Kidney (tissue), 14 donors: ENCODE measurements around the gene UCP1. TPM values are rescaled to one million over a fixed set of nuclear protein-coding genes. Genes with fewer than 3 reads are reported as not detected.
A peak's percentile ranks its signal among the peaks of the same experiment; 100 is the strongest.

Experiments used
- DNase-seq, 5 donors: peaks; one replicate each; pipeline ENCODE4 v3.0.0-alpha.2; 2013 to 2020
- FAIRE-seq: peaks from 2 replicates; lab custom pipeline; 2012; peaks lifted over from hg19 to GRCh38; lab: Jason Lieb, UNC
- H3K27ac ChIP-seq, 2 donors: one replicate each; pipeline ENCODE4 v1.7.0; 2013; ENCODE audit warnings: low read depth in 2 of 2, low read length in 2 of 2, inconsistent platforms in 1 of 2
- H3K27me3 ChIP-seq: one replicate; pipeline ENCODE4 v1.7.1; 2013; ENCODE audit warnings: low read length, inconsistent platforms; ENCODE audit not compliant: control insufficient read depth, insufficient read depth
- H3K36me3 ChIP-seq, 3 donors: one replicate each; pipeline versions ENCODE4 v1.7.0 to v1.7.1; 2013; ENCODE audit warnings: low read length in 3 of 3, control low read depth in 1 of 3, inconsistent platforms in 1 of 3; ENCODE audit not compliant: insufficient read depth in 3 of 3, control insufficient read depth in 2 of 3
- H3K4me1 ChIP-seq, 3 donors: one replicate each; pipeline versions ENCODE4 v1.7.0 to v1.7.1; 2013; ENCODE audit warnings: low read length in 3 of 3, inconsistent platforms in 1 of 3, low read depth in 1 of 3; ENCODE audit not compliant: control insufficient read depth in 2 of 3, insufficient read depth in 2 of 3
- H3K4me3 ChIP-seq, 3 donors: one replicate each; pipeline versions ENCODE4 v1.7.0 to v1.8.1; 2013; ENCODE audit warnings: low read length in 3 of 3, control low read depth in 1 of 3, inconsistent platforms in 1 of 3
- H3K9ac ChIP-seq, 3 donors: one replicate each; pipeline versions ENCODE4 v1.7.0 to v1.7.1; 2013; ENCODE audit warnings: low read length in 3 of 3, control low read depth in 1 of 3, inconsistent platforms in 1 of 3
- H3K9me3 ChIP-seq, 3 donors: one replicate each; pipeline versions ENCODE4 v1.7.0 to v1.7.1; 2013; ENCODE audit warnings: low read length in 3 of 3, control low read depth in 1 of 3, inconsistent platforms in 1 of 3; ENCODE audit not compliant: control insufficient read depth in 2 of 3, insufficient read depth in 1 of 3
- intact Hi-C: fragments of 100-400 bp; cut with DNase I; formaldehyde crosslinking; loops from one replicate; pipeline ENCODE4 v1.11.1; 2022
- polyA plus RNA-seq: library from polyadenylated mRNA; stranded (reverse); fragments of 350-450 nt; fragmentation: Illumina TruSeq; extraction: RNeasy Lipid Tissue Mini Kit (QIAGEN cat#74804); gene quantifications from one replicate; pipeline ENCODE4 v1.2.3, GENCODE V29; 2014; ENCODE audit warnings: low read depth, low replicate concordance; ENCODE audit not compliant: insufficient read depth
- total RNA-seq: library from RNA; stranded (reverse); fragmentation: NEBNext Ultra II Directional; extraction: Animal tissue kit (Norgen Biotek cat#: 25700); gene quantifications from one replicate; pipeline ENCODE4 v1.2.1, GENCODE V29; 2021
- TF ChIP-seq, protein P1 (sequence below): IDR thresholded peaks from 3 replicates; pipeline ENCODE4 v1.5.1; 2012; ENCODE audit warnings: mild to moderate bottlenecking, moderate library complexity, borderline replicate concordance; ENCODE audit not compliant: insufficient read depth; ENCODE audit errors: extremely low read depth
- donor health status: control.
- donor health status: control.
- donor health status: control.
- donor health status: control.
- donor health status: control.
- donor health status: DM: yes; HTN: yes; CAD: no.
- donor health status: Normal renal cell carcinoma (clear cell type).

The UCP1 gene
- total and polyA plus RNA-seq, 2 donors from 2014 or later = not detected

DNA sequence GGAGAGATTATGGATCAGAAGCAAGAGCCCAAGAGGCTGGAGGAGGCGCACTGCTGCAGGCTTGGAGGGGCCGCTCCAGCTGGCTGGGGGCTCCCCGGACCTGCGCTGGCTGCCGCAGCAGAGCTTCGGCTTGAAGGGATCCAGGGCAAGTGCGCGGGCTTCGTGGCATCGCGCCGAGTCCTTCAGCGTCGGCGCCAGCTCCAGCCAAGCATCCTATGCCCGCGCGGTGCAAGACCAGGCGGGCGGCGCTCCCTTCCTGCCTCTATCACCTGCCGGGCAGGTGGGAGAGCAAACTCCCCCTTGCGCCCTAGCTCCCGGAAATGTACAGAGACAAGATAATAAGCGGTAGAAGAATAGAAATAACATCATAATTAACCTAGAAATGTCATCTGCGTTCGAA lies 10.5 kb upstream of the UCP1 start:
- Histone ChIP-seq H3K9ac (no peak overlapping the region), H3K9me3 (no peaks in the 10 kb centered on the region), H3K4me1 (no peaks in the 10 kb centered on the region), H3K4me3 (no peak overlapping the region), H3K27me3 (peaks cover 8% of the 10 kb centered on the region), H3K36me3 (no peaks in the 10 kb centered on the region), H3K27ac (no peak overlapping the region)
- FAIRE-seq (no peak), DNase-seq (peak in 2 of 5 donors; percentile 17 to 24)
- intact Hi-C loops = no loop called here
- TF ChIP-seq, protein P1, sequence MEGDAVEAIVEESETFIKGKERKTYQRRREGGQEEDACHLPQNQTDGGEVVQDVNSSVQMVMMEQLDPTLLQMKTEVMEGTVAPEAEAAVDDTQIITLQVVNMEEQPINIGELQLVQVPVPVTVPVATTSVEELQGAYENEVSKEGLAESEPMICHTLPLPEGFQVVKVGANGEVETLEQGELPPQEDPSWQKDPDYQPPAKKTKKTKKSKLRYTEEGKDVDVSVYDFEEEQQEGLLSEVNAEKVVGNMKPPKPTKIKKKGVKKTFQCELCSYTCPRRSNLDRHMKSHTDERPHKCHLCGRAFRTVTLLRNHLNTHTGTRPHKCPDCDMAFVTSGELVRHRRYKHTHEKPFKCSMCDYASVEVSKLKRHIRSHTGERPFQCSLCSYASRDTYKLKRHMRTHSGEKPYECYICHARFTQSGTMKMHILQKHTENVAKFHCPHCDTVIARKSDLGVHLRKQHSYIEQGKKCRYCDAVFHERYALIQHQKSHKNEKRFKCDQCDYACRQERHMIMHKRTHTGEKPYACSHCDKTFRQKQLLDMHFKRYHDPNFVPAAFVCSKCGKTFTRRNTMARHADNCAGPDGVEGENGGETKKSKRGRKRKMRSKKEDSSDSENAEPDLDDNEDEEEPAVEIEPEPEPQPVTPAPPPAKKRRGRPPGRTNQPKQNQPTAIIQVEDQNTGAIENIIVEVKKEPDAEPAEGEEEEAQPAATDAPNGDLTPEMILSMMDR = no peak

DNA sequence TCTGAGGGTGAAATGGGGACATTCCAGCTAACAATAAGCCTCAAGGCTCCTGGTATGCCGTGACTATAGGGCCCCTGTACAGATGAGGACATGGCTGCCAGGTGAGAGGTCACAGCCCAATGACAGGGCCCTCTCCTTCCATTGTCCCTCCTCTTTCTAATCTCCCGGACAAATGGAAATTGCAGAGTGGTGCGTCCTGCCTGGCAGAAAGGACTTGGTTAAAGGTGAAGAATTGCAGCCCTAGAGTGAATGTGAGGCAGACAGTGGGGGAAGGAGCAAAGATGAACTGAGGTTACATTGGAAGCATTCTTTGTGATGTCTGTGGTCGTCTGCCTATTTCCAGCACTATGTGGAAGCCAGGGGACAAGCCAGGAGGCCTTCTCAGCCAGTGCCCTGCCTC lies 6.7 kb upstream of the UCP1 start:
- FAIRE-seq = no peak

DNA sequence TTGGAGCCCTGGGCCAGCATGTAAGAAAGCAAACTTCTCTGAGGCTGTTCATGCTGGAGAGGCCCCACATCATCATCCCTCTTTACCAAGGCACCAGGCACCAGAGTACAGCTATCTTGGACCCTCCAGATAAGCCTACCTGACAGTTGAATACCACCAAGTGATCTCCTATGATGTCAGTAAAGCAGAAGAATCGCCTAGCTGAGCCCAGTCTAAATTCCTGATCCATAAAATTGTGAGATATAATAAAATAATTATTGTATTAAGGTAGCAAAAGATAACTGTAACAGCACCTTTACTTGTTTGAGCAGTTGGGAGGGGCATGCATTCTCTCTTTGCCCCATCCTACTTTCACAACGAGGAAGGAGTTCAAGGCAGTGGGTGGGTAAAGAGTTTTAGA lies 2.9 kb upstream of the UCP1 start:
- peaks cover 0 to 3% (median 0%) of the 10 kb centered on the region in 3 donors for H3K9me3 ChIP-seq
- H3K27ac ChIP-seq = no peak overlapping the region
- no peak overlapping the region for H3K9ac ChIP-seq
- no peak overlapping the region for H3K4me3 ChIP-seq
- H3K27me3 ChIP-seq = peaks cover 20% of the 10 kb centered on the region
- FAIRE-seq (no peak), DNase-seq (no peak)
- intact Hi-C loops = no loop called here
- H3K4me1 ChIP-seq = peaks cover 0 to 9% (median 0%) of the 10 kb centered on the region in 3 donors
- TF ChIP-seq, protein P1 = no peak
- H3K36me3 ChIP-seq = no peaks in the 10 kb centered on the region

More for the DNA sequence above, 6.7 kb upstream of the UCP1 start:
- DNase-seq = no peak
- H3K4me3 ChIP-seq = no peak overlapping the region
- peaks cover 9% of the 10 kb centered on the region for H3K27me3 ChIP-seq
- no peaks in the 10 kb centered on the region for H3K4me1 ChIP-seq
- intact Hi-C loops = no loop called here
- H3K36me3 ChIP-seq = no peaks in the 10 kb centered on the region
- H3K9ac ChIP-seq = no peak overlapping the region
- H3K27ac ChIP-seq = no peak overlapping the region
- TF ChIP-seq, protein P1 = no peak
- H3K9me3 ChIP-seq = peaks cover 0 to 3% (median 0%) of the 10 kb centered on the region in 3 donors

DNA sequence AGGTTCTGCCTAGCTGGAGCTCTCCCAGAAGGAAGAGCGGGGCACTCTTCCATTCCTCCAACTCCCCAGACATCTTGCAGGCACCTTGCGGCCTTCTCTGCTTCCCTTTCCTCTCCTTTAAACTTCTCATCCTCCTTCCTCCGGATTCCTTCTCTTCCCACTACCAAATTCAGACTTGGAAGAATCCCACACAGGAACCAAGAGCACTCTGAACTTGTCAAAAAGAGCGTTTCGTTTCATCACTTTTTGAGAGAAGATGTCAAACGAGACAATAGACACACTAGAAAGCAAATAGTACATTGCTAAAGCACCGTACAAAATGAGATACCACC lies 512 bp upstream of the UCP1 start:
- H3K9me3 ChIP-seq = peaks cover 0 to 3% (median 0%) of the 10 kb centered on the region in 3 donors
- H3K36me3 ChIP-seq = no peaks in the 10 kb centered on the region
- peak overlapping the region in 1 of 3 donors; percentile 56 for H3K4me3 ChIP-seq
- TF ChIP-seq, protein P1 = no peak
- peaks cover 0 to 9% (median 0%) of the 10 kb centered on the region in 3 donors for H3K4me1 ChIP-seq
- H3K9ac ChIP-seq = no peak overlapping the region
- H3K27ac ChIP-seq = no peak overlapping the region
- intact Hi-C loops = no loop called here
- no peak for FAIRE-seq
- DNase-seq = peak in 1 of 5 donors; percentile 15
- H3K27me3 ChIP-seq = peaks cover 22% of the 10 kb centered on the region
